Adrenal gland (tissue), 12 donors: ENCODE measurements around the gene HNRNPH3. TPM values are rescaled to one million over a fixed set of nuclear protein-coding genes. Genes with fewer than 3 reads are reported as not detected.

ENCODE experiments used
- DNase-seq, 7 donors: peaks; one replicate each; pipeline ENCODE4 v3.0.0-alpha.2; 2019 to 2020
- H3K27ac ChIP-seq, 5 donors: fragments of 200-600 bp; sonication (generic) in 4 of 5; 1 replicate in 3 of 5; 2 replicates in 2 of 5; pipeline versions ENCODE4 v1.5.1 to v1.8.0; 2016 to 2020; ENCODE audit warnings: mild to moderate bottlenecking in 1 of 5
- H3K27me3 ChIP-seq: fragments of 200-600 bp; 2 replicates; pipeline ENCODE4 v1.8.0; 2021
- H3K36me3 ChIP-seq, 2 donors: fragments of 200-600 bp; replicated peaks in 1 of 2; 1 replicate in 1 of 2; 2 replicates in 1 of 2; pipeline versions ENCODE4 v1.5.1 to v1.8.0; 2018 to 2022
- H3K4me1 ChIP-seq, 2 donors: fragments of 200-600 bp; replicated peaks in 1 of 2; 1 replicate in 1 of 2; 2 replicates in 1 of 2; pipeline versions ENCODE4 v1.5.1 to v1.8.0; 2018 to 2021
- H3K4me3 ChIP-seq, 4 donors: fragments of 200-600 bp; sonication (generic) in 3 of 4; one replicate each; pipeline ENCODE4 v1.5.1; 2016 to 2018
- H3K9me3 ChIP-seq, 3 donors: fragments of 200-600 bp; sonication (generic) in 1 of 3; replicated peaks in 1 of 3; 1 replicate in 2 of 3; 2 replicates in 1 of 3; pipeline versions ENCODE4 v1.5.1 to v1.8.0; 2016 to 2021
- POLR2A ChIP-seq, 2 donors: fragments of 450-650 bp; IDR thresholded peaks; one replicate each; pipeline ENCODE4 v1.6.1; 2017; ENCODE audit warnings: antibody characterized with exemption in 2 of 2, mild to moderate bottlenecking in 2 of 2, moderate library complexity in 1 of 2
- whole genome bisulfite sequencing, 4 donors: extraction: QIAGEN DNeasy Blood & Tissue Kit in 2 of 4; methylation state at CpG; one replicate each; pipeline versions ENCODE4 v1.1.5 to v1.1.7; 2013 to 2017; 5-methylcytosine and 5-hydroxymethylcytosine counted together
- intact Hi-C, 2 donors: fragments of 100-400 bp; cut with DNase I; formaldehyde crosslinking; loops; one replicate each; pipeline versions ENCODE4 v1.14.1 to v1.15.0; 2022 to 2023
- polyA plus RNA-seq, 3 donors: library from polyadenylated mRNA; stranded (reverse); fragments of 200-250 nt in 2 of 3; fragments of 350-450 nt in 1 of 3; fragmentation: Illumina TruSeq in 1 of 3; extraction: RNeasy Lipid Tissue Mini Kit (QIAGEN cat#74804) in 1 of 3; gene quantifications; one replicate each; pipeline ENCODE4 v1.2.3, GENCODE V29; 2013 to 2014
- total RNA-seq, 9 donors: library from RNA; depleted of rRNA in 4 of 9; stranded (reverse); fragments of >200 nt in 4 of 9; fragments of 120-200 nt in 1 of 9; fragmentation: NEBNext Ultra II Directional in 1 of 9; extraction: Animal tissue kit (Norgen Biotek cat#: 25700) in 1 of 9; gene quantifications; one replicate each; pipeline versions ENCODE4 v1.1.0 to v1.2.4, GENCODE V29; 2013 to 2023
- TF ChIP-seq, protein P1 (sequence below), 6 experiments: fragments of 450-650 bp in 4 of 6; fragments of 200-600 bp in 2 of 6; sonication (generic) in 1 of 6; IDR thresholded peaks; 1 replicate in 5 of 6; 2 replicates in 1 of 6; pipeline versions ENCODE4 v1.5.1 to v1.8.0; 2016 to 2021; ENCODE audit warnings: antibody characterized with exemption in 6 of 6, mild to moderate bottlenecking in 2 of 6, moderate library complexity in 1 of 6
- donor health status: healthy with polysubstance abuse.
- donor health status: Bipolar disorder and iron deficiency.
- donor health status: DM: yes; HTN: yes; CAD: no.
- donor health status: DM: no; HTN: no; CAD: no.
- donor health status: DM: no; HTN: no; CAD: no.
- donor health status: DM: yes; HTN: yes; CAD: no.

Gene HNRNPH3
- total and polyA plus RNA-seq, 12 donors = 12.9 to 291 (median 80.8) TPM

GRCh38 chr10:68327889-68328786 lies 3.7 kb upstream of the HNRNPH3 start:
- DNase-seq = peak in 6 of 7 donors; percentile 26 to 61 (median 38)
- WGBS, 4 donors = 2 to 8% (median 4%) methylated on average over 4 of the region's 4 CpGs
- Histone ChIP-seq H3K9me3 (no peaks in the 10 kb centered on the region), H3K4me1 (peaks cover 28% of the 10 kb centered on the region in 2 donors), H3K36me3 (no peaks in the 10 kb centered on the region), H3K27me3 (no peaks in the 10 kb centered on the region), H3K27ac (peak overlapping the region; percentile 49 to 93 (median 88)), H3K4me3 (peak overlapping the region in 1 of 4 donors; percentile 46)
- TF ChIP-seq, protein P1, sequence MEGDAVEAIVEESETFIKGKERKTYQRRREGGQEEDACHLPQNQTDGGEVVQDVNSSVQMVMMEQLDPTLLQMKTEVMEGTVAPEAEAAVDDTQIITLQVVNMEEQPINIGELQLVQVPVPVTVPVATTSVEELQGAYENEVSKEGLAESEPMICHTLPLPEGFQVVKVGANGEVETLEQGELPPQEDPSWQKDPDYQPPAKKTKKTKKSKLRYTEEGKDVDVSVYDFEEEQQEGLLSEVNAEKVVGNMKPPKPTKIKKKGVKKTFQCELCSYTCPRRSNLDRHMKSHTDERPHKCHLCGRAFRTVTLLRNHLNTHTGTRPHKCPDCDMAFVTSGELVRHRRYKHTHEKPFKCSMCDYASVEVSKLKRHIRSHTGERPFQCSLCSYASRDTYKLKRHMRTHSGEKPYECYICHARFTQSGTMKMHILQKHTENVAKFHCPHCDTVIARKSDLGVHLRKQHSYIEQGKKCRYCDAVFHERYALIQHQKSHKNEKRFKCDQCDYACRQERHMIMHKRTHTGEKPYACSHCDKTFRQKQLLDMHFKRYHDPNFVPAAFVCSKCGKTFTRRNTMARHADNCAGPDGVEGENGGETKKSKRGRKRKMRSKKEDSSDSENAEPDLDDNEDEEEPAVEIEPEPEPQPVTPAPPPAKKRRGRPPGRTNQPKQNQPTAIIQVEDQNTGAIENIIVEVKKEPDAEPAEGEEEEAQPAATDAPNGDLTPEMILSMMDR (IDR thresholded peaks at IDR 0.05) = no peak
- TF ChIP-seq POLR2A (IDR thresholded peaks at IDR 0.05) = peak in 1 of 2 donors; percentile 31
- intact Hi-C loops = no loop called here

- peaks cover 28 to 35% of the 10 kb centered on the region in 2 donors for H3K4me1 ChIP-seq
- WGBS, 4 donors = 87 to 95% (median 93%) methylated on average over 1 of the region's 1 CpG
- H3K4me3 ChIP-seq = no peak overlapping the region
- intact Hi-C loops = no loop called here
- peak overlapping the region in 4 of 5 donors; percentile 87 to 93 (median 90) for H3K27ac ChIP-seq
- no peaks in the 10 kb centered on the region for H3K9me3 ChIP-seq
- no peaks in the 10 kb centered on the region for H3K27me3 ChIP-seq
- no peaks in the 10 kb centered on the region for H3K36me3 ChIP-seq
- TF ChIP-seq, protein P1 (IDR thresholded peaks at IDR 0.05) = no peak
- no peak for TF ChIP-seq POLR2A (IDR thresholded peaks at IDR 0.05)
- no peak for DNase-seq
Measured at GRCh38 chr10:68329506-68329861, 2.4 kb upstream of the HNRNPH3 start.

- Histone ChIP-seq H3K9me3 (no peaks in the 10 kb centered on the region), H3K4me3 (peak overlapping the region; percentile 44 to 98 (median 68)), H3K27ac (peak overlapping the region; percentile 97 to 100 (median 99)), H3K36me3 (no peaks in the 10 kb centered on the region), H3K4me1 (peaks cover 34 to 50% of the 10 kb centered on the region in 2 donors), H3K27me3 (no peaks in the 10 kb centered on the region)
- 13 to 25% (median 16%) methylated on average over 25 to 29 of the region's 29 CpGs for WGBS, 4 donors
- intact Hi-C loops = no loop called here
- no peak for TF ChIP-seq POLR2A (IDR thresholded peaks at IDR 0.05)
- TF ChIP-seq, protein P1 (IDR thresholded peaks at IDR 0.05) = no peak
- DNase-seq = peak; percentile 43 to 79 (median 64)
Measured at GRCh38 chr10:68330852-68331454, 911 bp upstream of the HNRNPH3 start.
